ENCODE data around the gene SDHD. TPM values are rescaled to one million over a fixed set of nuclear protein-coding genes. Genes with fewer than 3 reads are reported as not detected.

SDHD gene
- polyA plus RNA-seq, 1 experiment: 207 TPM

- Histone ChIP-seq H3K27me3 (ENCODE audit: control insufficient read depth, insufficient read depth, low read length) (no peaks in the 10 kb centered on the region), H3K4me3 (ENCODE audit: low read depth, low read length) (no peak overlapping the region), H3K36me3 (ENCODE audit: control insufficient read depth, insufficient read depth, low read length) (no peaks in the 10 kb centered on the region)
- POLR2A ChIA-PET: no interaction called here
- DNase-seq (ENCODE audit: low read depth): no peak
- TF ChIP-seq CTCF (IDR thresholded peaks at IDR 0.05; ENCODE audit: insufficient read depth, low read depth, low read length): peak; percentile 69
- CTCF ChIA-PET: interaction anchor here (0.7 to 6.1 kb wide), 35 partner anchors 9 to 171 kb away, joined by 3 to 58 read pairs (median 4); partner anchors contain the start of gene BCO2
Measured at GRCh38 chr11:112113539-112114457, 27.1 kb downstream of the SDHD start.

DNA sequence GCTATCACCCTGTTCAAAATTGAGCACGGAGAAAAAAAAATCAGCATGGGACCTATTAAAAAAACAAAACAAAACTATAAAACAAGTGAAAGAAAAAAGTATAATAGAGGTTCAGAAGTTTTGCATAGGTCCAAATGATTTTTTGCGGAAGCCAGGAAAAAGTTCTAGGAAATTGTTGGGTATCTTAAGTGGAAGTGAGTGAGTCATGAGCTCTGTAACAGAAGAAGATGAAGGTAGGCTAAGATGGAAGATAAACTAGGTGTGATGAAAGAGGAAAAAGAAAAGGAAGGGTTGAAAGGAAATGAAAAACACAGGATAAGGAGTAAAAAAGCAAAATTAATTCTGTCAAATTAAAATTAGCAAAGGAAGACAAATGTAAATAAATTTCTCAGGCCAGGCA lies 27.8 kb downstream of the SDHD start:
- CTCF ChIA-PET: interaction anchor here (0.8 to 6.1 kb wide), 22 partner anchors 8 to 168 kb away, joined by 3 to 58 read pairs (median 5); partner anchors contain the start of gene BCO2
- H3K27me3 ChIP-seq (ENCODE audit: control insufficient read depth, insufficient read depth, low read length): no peaks in the 10 kb centered on the region
- no peaks in the 10 kb centered on the region for H3K36me3 ChIP-seq (ENCODE audit: control insufficient read depth, insufficient read depth, low read length)
- POLR2A ChIA-PET: no interaction called here
- no peak overlapping the region for H3K4me3 ChIP-seq (ENCODE audit: low read depth, low read length)
- no peak for TF ChIP-seq CTCF (IDR thresholded peaks at IDR 0.05; ENCODE audit: insufficient read depth, low read depth, low read length)
- DNase-seq (ENCODE audit: low read depth): no peak

GRCh38 chr11:112115386-112115785 lies 28.7 kb downstream of the SDHD start:
- TF ChIP-seq CTCF (IDR thresholded peaks at IDR 0.05; ENCODE audit: insufficient read depth, low read depth, low read length): no peak
- ChIA-PET CTCF (interaction anchor here (1.0 to 4.5 kb wide), 4 partner anchors 59 to 165 kb away, joined by 4 to 40 read pairs (median 18); partner anchors contain the start of gene BCO2), POLR2A (no interaction called here)

GRCh38 chr11:112118176-112118575 lies 31.5 kb downstream of the SDHD start:
- Histone ChIP-seq H3K36me3 (ENCODE audit: control insufficient read depth, insufficient read depth, low read length) (no peaks in the 10 kb centered on the region), H3K27me3 (ENCODE audit: control insufficient read depth, insufficient read depth, low read length) (no peaks in the 10 kb centered on the region), H3K4me3 (ENCODE audit: low read depth, low read length) (no peak overlapping the region)
- TF ChIP-seq CTCF (IDR thresholded peaks at IDR 0.05; ENCODE audit: insufficient read depth, low read depth, low read length): no peak
- ChIA-PET CTCF (interaction anchor here (0.6 to 3.0 kb wide), 3 partner anchors 57 to 1676 kb away, joined by 3 to 17 read pairs (median 4); partner anchors contain the start of gene BCO2), POLR2A (no interaction called here)
- DNase-seq (ENCODE audit: low read depth): no peak

More at GRCh38 chr11:112115386-112115785, 28.7 kb downstream of the SDHD start:
- no peak for DNase-seq (ENCODE audit: low read depth)
- no peaks in the 10 kb centered on the region for H3K36me3 ChIP-seq (ENCODE audit: control insufficient read depth, insufficient read depth, low read length)
- H3K27me3 ChIP-seq (ENCODE audit: control insufficient read depth, insufficient read depth, low read length): no peaks in the 10 kb centered on the region
- H3K4me3 ChIP-seq (ENCODE audit: low read depth, low read length): no peak overlapping the region

GRCh38 chr11:112121981-112122615 lies 35.4 kb downstream of the SDHD start:
- DNase-seq (ENCODE audit: low read depth): no peak
- H3K4me3 ChIP-seq (ENCODE audit: low read depth, low read length): no peak overlapping the region
- POLR2A ChIA-PET: interaction anchor here (0.6 kb wide), 1 partner anchor 17 kb away, joined by 4 read pairs; no protein-coding TSS in a partner anchor
- no peaks in the 10 kb centered on the region for H3K27me3 ChIP-seq (ENCODE audit: control insufficient read depth, insufficient read depth, low read length)
- H3K36me3 ChIP-seq (ENCODE audit: control insufficient read depth, insufficient read depth, low read length): no peaks in the 10 kb centered on the region
- CTCF ChIA-PET: interaction anchor here (0.6 to 1.9 kb wide), 6 partner anchors 9 to 331 kb away, joined by 3 to 11 read pairs (median 3); partner anchors contain the start of gene BCO2
- no peak for TF ChIP-seq CTCF (IDR thresholded peaks at IDR 0.05; ENCODE audit: insufficient read depth, low read depth, low read length)

All from BJ (cell line).